H9 (cell line): ENCODE data around the gene NTRK3. TPM values are rescaled to one million over a fixed set of nuclear protein-coding genes. Genes with fewer than 3 reads are reported as not detected.

Source experiments
- DNase-seq: peaks from one replicate; pipeline ENCODE4 v3.0.0-alpha.2; 2017
- H2AFZ ChIP-seq: one replicate; pipeline ENCODE4 v1.6.1; 2013; ENCODE audit warnings: mild to moderate bottlenecking, low read length, control low read depth, moderate library complexity
- H2AK5ac ChIP-seq: 2 replicates; pipeline ENCODE4 v1.6.1; 2013; ENCODE audit warnings: low read length, control low read depth, mixed read lengths; ENCODE audit not compliant: insufficient read length
- H2BK120ac ChIP-seq: one replicate; pipeline ENCODE4 v1.6.1; 2013; ENCODE audit warnings: low read depth, mild to moderate bottlenecking, low read length, control low read depth, inconsistent platforms; ENCODE audit not compliant: poor library complexity, severe bottlenecking
- H2BK12ac ChIP-seq: 2 replicates; pipeline ENCODE4 v1.6.1; 2013; ENCODE audit warnings: low read length, control low read depth, mixed read lengths, low read depth; ENCODE audit not compliant: insufficient read length
- H2BK15ac ChIP-seq: 2 replicates; pipeline ENCODE4 v1.6.1; 2013; ENCODE audit warnings: low read depth, low read length, control low read depth
- H2BK20ac ChIP-seq: one replicate; pipeline ENCODE4 v1.6.1; 2013; ENCODE audit warnings: low read depth, mild to moderate bottlenecking, low read length, control low read depth, inconsistent platforms; ENCODE audit not compliant: poor library complexity, severe bottlenecking
- H2BK5ac ChIP-seq: 2 replicates; pipeline ENCODE4 v1.6.1; 2013; ENCODE audit warnings: low read length, control low read depth, mixed read lengths; ENCODE audit not compliant: insufficient read length
- H3K14ac ChIP-seq: 2 replicates; pipeline ENCODE4 v1.6.1; 2013; ENCODE audit warnings: low read length, control low read depth; ENCODE audit not compliant: insufficient read depth
- H3K18ac ChIP-seq: 2 replicates; pipeline ENCODE4 v1.6.1; 2013; ENCODE audit warnings: low read depth, mild to moderate bottlenecking, mixed read lengths, low read length, control low read depth; ENCODE audit not compliant: insufficient read length
- H3K23ac ChIP-seq: 2 replicates; pipeline ENCODE4 v1.6.1; 2013; ENCODE audit warnings: low read length, control low read depth, mixed read lengths, low read depth; ENCODE audit not compliant: insufficient read length
- H3K23me2 ChIP-seq: 2 replicates; pipeline ENCODE4 v1.6.1; 2013; ENCODE audit warnings: low read depth, mild to moderate bottlenecking, mixed read lengths, low read length, control low read depth; ENCODE audit not compliant: insufficient read length, poor library complexity, severe bottlenecking
- H3K27ac ChIP-seq: 2 replicates; pipeline ENCODE4 v1.5.1; 2013; ENCODE audit warnings: low read length, control low read depth, mixed read lengths, low read depth; ENCODE audit not compliant: insufficient read length
- H3K27me3 ChIP-seq: 2 replicates; pipeline ENCODE4 v1.6.1; 2013; ENCODE audit warnings: low read length, control low read depth, inconsistent platforms; ENCODE audit not compliant: insufficient read depth
- H3K4ac ChIP-seq: 2 replicates; pipeline ENCODE4 v1.6.1; 2013; ENCODE audit warnings: low read depth, mild to moderate bottlenecking, control low read depth, inconsistent platforms, low read length, moderate library complexity
- H3K4me1 ChIP-seq: 2 replicates; pipeline ENCODE4 v1.6.1; 2013; ENCODE audit warnings: low read length, control low read depth, inconsistent platforms; ENCODE audit not compliant: insufficient read depth
- H3K4me2 ChIP-seq: 2 replicates; pipeline ENCODE4 v1.6.1; 2013; ENCODE audit warnings: low read length, control low read depth, mixed read lengths; ENCODE audit not compliant: insufficient read length, insufficient read depth
- H3K56ac ChIP-seq: 2 replicates; pipeline ENCODE4 v1.6.1; 2013; ENCODE audit warnings: low read depth, mild to moderate bottlenecking, mixed read lengths, low read length, control low read depth; ENCODE audit not compliant: insufficient read length
- H3K79me1 ChIP-seq: 2 replicates; pipeline ENCODE4 v1.6.1; 2013; ENCODE audit warnings: low read depth, mild to moderate bottlenecking, moderate library complexity, low read length, control low read depth, inconsistent platforms; ENCODE audit not compliant: insufficient read depth, poor library complexity, severe bottlenecking
- H3K79me2 ChIP-seq: 2 replicates; pipeline ENCODE4 v1.6.1; 2013; ENCODE audit warnings: low read length, control low read depth, inconsistent platforms; ENCODE audit not compliant: insufficient read depth
- H3K9ac ChIP-seq: 2 replicates; pipeline ENCODE4 v1.6.1; 2013; ENCODE audit warnings: low read length, control low read depth, mixed read lengths; ENCODE audit not compliant: insufficient read length; ENCODE audit errors: extremely low read depth
- H3K9me3 ChIP-seq: one replicate; pipeline ENCODE4 v1.6.1; 2013; ENCODE audit warnings: low read depth, low read length, inconsistent platforms; ENCODE audit not compliant: control insufficient read depth
- H3T11ph ChIP-seq: one replicate; pipeline ENCODE4 v1.6.1; 2013; ENCODE audit warnings: mild to moderate bottlenecking, low read length, control low read depth, inconsistent platforms
- H4K20me1 ChIP-seq: one replicate; pipeline ENCODE4 v1.6.1; 2013; ENCODE audit not compliant: control insufficient read depth, insufficient read length, insufficient read depth
- H4K5ac ChIP-seq: 2 replicates; pipeline ENCODE4 v1.6.1; 2013; ENCODE audit warnings: low read depth, mild to moderate bottlenecking, mixed read lengths, low read length, control low read depth; ENCODE audit not compliant: insufficient read length
- H4K8ac ChIP-seq: replicated peaks from 2 replicates; pipeline ENCODE4 v1.6.1; 2013; ENCODE audit warnings: low read length, control low read depth, mixed read lengths, low read depth; ENCODE audit not compliant: insufficient read length
- H4K91ac ChIP-seq: 2 replicates; pipeline ENCODE4 v1.6.1; 2013; ENCODE audit warnings: low read depth, mild to moderate bottlenecking, moderate library complexity, mixed read lengths, low read length, control low read depth; ENCODE audit not compliant: insufficient read length
- H3K27ac Mint-ChIP-seq, 3 experiments: 2 replicates in 2 of 3; 3 replicates in 1 of 3; pipeline ENCODE4 v1.8.0; 2020 to 2021; ENCODE audit warnings: mixed read lengths in 3 of 3, mild to moderate bottlenecking in 1 of 3, moderate library complexity in 1 of 3
- H3K27me3 Mint-ChIP-seq: 2 replicates; pipeline ENCODE4 v1.8.0; 2021; ENCODE audit warnings: low read depth, mild to moderate bottlenecking, moderate library complexity, mixed read lengths
- H3K36me3 Mint-ChIP-seq, 3 experiments: 2 replicates in 2 of 3; 3 replicates in 1 of 3; pipeline ENCODE4 v1.8.0; 2020 to 2021; ENCODE audit warnings: low read depth in 3 of 3, mixed read lengths in 3 of 3; ENCODE audit not compliant: insufficient read depth in 1 of 3
- H3K4me1 Mint-ChIP-seq, 2 experiments: 2 replicates each; pipeline ENCODE4 v1.8.0; 2020; ENCODE audit warnings: mixed read lengths in 2 of 2
- H3K4me3 Mint-ChIP-seq, 2 experiments: 2 replicates in 1 of 2; 3 replicates in 1 of 2; pipeline ENCODE4 v1.8.0; 2020 to 2021; ENCODE audit warnings: mild to moderate bottlenecking in 2 of 2, mixed read lengths in 2 of 2, moderate library complexity in 1 of 2
- H3K9me3 Mint-ChIP-seq, 2 experiments: 2 replicates in 1 of 2; 3 replicates in 1 of 2; pipeline ENCODE4 v1.8.0; 2020; ENCODE audit warnings: mild to moderate bottlenecking in 2 of 2, mixed read lengths in 2 of 2, moderate library complexity in 1 of 2
- CTCF ChIP-seq: fragments of 200-600 bp; sonication (generic); conservative IDR thresholded peaks from 3 replicates; pipeline ENCODE4 v1.8.0; 2021; ENCODE audit warnings: antibody characterized with exemption, mild to moderate bottlenecking
- WGBS: extraction: QIAGEN DNeasy Blood & Tissue Kit; methylation state at CpG from one replicate; pipeline ENCODE4 v1.1.7; 2013; ENCODE audit warnings: missing lambda C conversion rate, low lambda C conversion rate, mixed read lengths; ENCODE audit not compliant: insufficient read length; ENCODE audit errors: extremely low coverage; 5-methylcytosine and 5-hydroxymethylcytosine counted together
- total RNA-seq: library from RNA; stranded (reverse); gene quantifications from 2 replicates; pipeline ENCODE4 v1.2.1, GENCODE V29; 2021

Gene NTRK3
- total RNA-seq, 1 experiment from 2014 or later, result 2.5 TPM

GRCh38 chr15:87849181-87849580 is 407.4 kb downstream of the NTRK3 start:
- H2BK20ac ChIP-seq, result no peak overlapping the region
- Mint-ChIP-seq H3K36me3 (no peaks in the 10 kb centered on the region), H3K27ac (no peak overlapping the region), H3K9me3 (no peaks in the 10 kb centered on the region; a peak in 1 of 5 replicates), H3K27me3 (peaks cover 3% of the 10 kb centered on the region; the same call in 1 of the 2 replicates), H3K4me1 (no peaks in the 10 kb centered on the region), H3K4me3 (no peak overlapping the region)
- no peak overlapping the region for H4K5ac ChIP-seq
- no peak overlapping the region for H3K4me2 ChIP-seq
- H3K27me3 ChIP-seq, result no peaks in the 10 kb centered on the region
- TF ChIP-seq CTCF, result no peak
- H3K9me3 ChIP-seq, result no peaks in the 10 kb centered on the region
- H2BK120ac ChIP-seq, result no peak overlapping the region
- H3K23ac ChIP-seq, result no peak overlapping the region
- H4K91ac ChIP-seq, result no peak overlapping the region
- no peak for DNase-seq
- no peak overlapping the region for H2BK15ac ChIP-seq
- H3K18ac ChIP-seq, result no peak overlapping the region
- no peak overlapping the region for H3T11ph ChIP-seq
- WGBS, result no CpG with 5 or more reads among the region's 2 CpGs
- H3K14ac ChIP-seq, result no peak overlapping the region
- no peaks in the 10 kb centered on the region for H4K20me1 ChIP-seq
- no peak overlapping the region for H3K56ac ChIP-seq
- H3K4ac ChIP-seq, result no peak overlapping the region
- no peak overlapping the region for H2AFZ ChIP-seq
- no peak overlapping the region for H3K9ac ChIP-seq
- no peak overlapping the region for H4K8ac ChIP-seq
- no peak overlapping the region for H2AK5ac ChIP-seq
- no peaks in the 10 kb centered on the region for H3K23me2 ChIP-seq
- H2BK5ac ChIP-seq, result no peak overlapping the region
- no peak overlapping the region for H3K27ac ChIP-seq
- no peaks in the 10 kb centered on the region for H3K4me1 ChIP-seq
- no peak overlapping the region for H2BK12ac ChIP-seq
- no peaks in the 10 kb centered on the region for H3K79me2 ChIP-seq
- no peaks in the 10 kb centered on the region for H3K79me1 ChIP-seq
